Ishikawa (cell line): ENCODE data around the gene ANKHD1.

Experiments used
- CEBPB ChIP-seq: IDR thresholded peaks from 2 replicates; pipeline ENCODE4 v1.6.1; 2012
- CREB1 ChIP-seq: IDR thresholded peaks from 2 replicates; pipeline ENCODE4 v1.6.1; 2012; ENCODE audit warnings: low read depth
- EGR1 ChIP-seq: IDR thresholded peaks from 2 replicates; pipeline ENCODE4 v1.6.1; 2012
- EP300 ChIP-seq: IDR thresholded peaks from 2 replicates; pipeline ENCODE4 v1.6.1; 2012; ENCODE audit warnings: borderline replicate concordance
- FOXM1 ChIP-seq: IDR thresholded peaks from 2 replicates; pipeline ENCODE4 v1.6.1; 2012; ENCODE audit warnings: low read depth, borderline replicate concordance
- NFIC ChIP-seq: IDR thresholded peaks from 2 replicates; pipeline ENCODE4 v1.6.1; 2012
- RAD21 ChIP-seq: IDR thresholded peaks from 2 replicates; pipeline ENCODE4 v1.6.1; 2012; ENCODE audit warnings: low read depth
- TAF1 ChIP-seq: IDR thresholded peaks from 2 replicates; pipeline ENCODE4 v1.6.1; 2012; ENCODE audit warnings: low read depth, mild to moderate bottlenecking
- TCF12 ChIP-seq: IDR thresholded peaks from 2 replicates; pipeline ENCODE4 v1.6.1; 2012; ENCODE audit warnings: low read depth
- TEAD4 ChIP-seq: IDR thresholded peaks from 2 replicates; pipeline ENCODE4 v1.6.1; 2012
- YY1 ChIP-seq: IDR thresholded peaks from 2 replicates; pipeline ENCODE4 v1.6.1; 2012; ENCODE audit warnings: low read depth
- ZBTB7A ChIP-seq: IDR thresholded peaks from 2 replicates; pipeline ENCODE4 v1.6.1; 2012; ENCODE audit warnings: low read depth
- TF ChIP-seq, protein P1 (sequence below): IDR thresholded peaks from 2 replicates; pipeline ENCODE4 v1.6.1; 2012
- TF ChIP-seq, protein P2 (sequence below): IDR thresholded peaks from 2 replicates; pipeline ENCODE4 v1.6.1; 2012
- TF ChIP-seq, protein P3 (sequence below): IDR thresholded peaks from 2 replicates; pipeline ENCODE4 v1.6.1; 2012; ENCODE audit warnings: low read depth, mild to moderate bottlenecking

The ANKHD1 gene

DNA sequence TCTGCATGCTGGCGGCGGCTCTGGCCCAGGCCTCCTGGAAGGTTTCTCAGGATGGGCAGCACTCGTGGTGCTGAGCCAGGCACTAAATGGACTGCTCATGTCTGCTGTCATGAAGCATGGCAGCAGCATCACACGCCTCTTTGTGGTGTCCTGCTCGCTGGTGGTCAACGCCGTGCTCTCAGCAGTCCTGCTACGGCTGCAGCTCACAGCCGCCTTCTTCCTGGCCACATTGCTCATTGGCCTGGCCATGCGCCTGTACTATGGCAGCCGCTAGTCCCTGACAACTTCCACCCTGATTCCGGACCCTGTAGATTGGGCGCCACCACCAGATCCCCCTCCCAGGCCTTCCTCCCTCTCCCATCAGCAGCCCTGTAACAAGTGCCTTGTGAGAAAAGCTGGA, 166.2 kb downstream of the ANKHD1 start:
- no peak for TF ChIP-seq RAD21
- TF ChIP-seq TEAD4, result no peak
- no peak for TF ChIP-seq EGR1
- no peak for TF ChIP-seq ZBTB7A
- no peak for TF ChIP-seq CEBPB
- TF ChIP-seq TCF12, result no peak
- TF ChIP-seq CREB1, result no peak
- TF ChIP-seq EP300, result no peak
- TF ChIP-seq, protein P1, sequence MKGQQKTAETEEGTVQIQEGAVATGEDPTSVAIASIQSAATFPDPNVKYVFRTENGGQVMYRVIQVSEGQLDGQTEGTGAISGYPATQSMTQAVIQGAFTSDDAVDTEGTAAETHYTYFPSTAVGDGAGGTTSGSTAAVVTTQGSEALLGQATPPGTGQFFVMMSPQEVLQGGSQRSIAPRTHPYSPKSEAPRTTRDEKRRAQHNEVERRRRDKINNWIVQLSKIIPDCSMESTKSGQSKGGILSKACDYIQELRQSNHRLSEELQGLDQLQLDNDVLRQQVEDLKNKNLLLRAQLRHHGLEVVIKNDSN, result no peak
- no peak for TF ChIP-seq YY1
- TF ChIP-seq, protein P2, sequence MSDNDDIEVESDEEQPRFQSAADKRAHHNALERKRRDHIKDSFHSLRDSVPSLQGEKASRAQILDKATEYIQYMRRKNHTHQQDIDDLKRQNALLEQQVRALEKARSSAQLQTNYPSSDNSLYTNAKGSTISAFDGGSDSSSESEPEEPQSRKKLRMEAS, result no peak

DNA sequence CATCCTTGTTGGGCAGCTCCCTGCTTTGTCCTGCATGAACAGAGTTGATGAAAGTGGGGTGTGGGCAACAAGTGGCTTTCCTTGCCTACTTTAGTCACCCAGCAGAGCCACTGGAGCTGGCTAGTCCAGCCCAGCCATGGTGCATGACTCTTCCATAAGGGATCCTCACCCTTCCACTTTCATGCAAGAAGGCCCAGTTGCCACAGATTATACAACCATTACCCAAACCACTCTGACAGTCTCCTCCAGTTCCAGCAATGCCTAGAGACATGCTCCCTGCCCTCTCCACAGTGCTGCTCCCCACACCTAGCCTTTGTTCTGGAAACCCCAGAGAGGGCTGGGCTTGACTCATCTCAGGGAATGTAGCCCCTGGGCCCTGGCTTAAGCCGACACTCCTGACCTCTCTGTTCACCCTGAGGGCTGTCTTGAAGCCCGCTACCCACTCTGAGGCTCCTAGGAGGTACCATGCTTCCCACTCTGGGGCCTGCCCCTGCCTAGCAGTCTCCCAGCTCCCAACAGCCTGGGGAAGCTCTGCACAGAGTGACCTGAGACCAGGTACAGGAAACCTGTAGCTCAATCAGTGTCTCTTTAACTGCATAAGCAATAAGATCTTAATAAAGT, 166.9 kb downstream of the ANKHD1 start:
- TF ChIP-seq CREB1, result no peak

DNA sequence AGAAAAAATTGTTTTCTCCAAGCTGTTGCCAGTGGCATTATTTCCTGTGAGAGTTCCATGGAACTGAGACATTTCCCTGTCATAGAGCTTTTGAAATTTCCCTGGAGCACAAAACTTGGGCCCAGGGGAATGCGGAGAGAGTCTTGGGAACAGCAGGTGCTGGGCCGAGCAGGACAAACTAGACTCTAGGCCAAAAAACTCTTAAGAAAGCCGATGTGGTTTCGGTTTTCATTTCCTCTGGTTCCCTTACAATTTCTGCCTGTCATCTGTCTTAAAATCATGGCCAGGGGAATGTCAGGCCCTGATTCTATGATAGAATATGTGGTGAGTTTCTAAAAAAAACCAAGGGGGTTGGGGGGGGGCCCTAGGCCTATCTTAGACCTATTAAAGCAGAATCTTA, 167.6 kb downstream of the ANKHD1 start:
- TF ChIP-seq ZBTB7A (no peak), TEAD4 (no peak), EGR1 (no peak), CREB1 (no peak), EP300 (no peak), RAD21 (no peak), CEBPB (no peak), FOXM1 (no peak), NFIC (no peak), YY1 (no peak), TCF12 (no peak), TAF1 (no peak)
- TF ChIP-seq, protein P1, result no peak
- TF ChIP-seq, protein P2, result no peak
- TF ChIP-seq, protein P3, sequence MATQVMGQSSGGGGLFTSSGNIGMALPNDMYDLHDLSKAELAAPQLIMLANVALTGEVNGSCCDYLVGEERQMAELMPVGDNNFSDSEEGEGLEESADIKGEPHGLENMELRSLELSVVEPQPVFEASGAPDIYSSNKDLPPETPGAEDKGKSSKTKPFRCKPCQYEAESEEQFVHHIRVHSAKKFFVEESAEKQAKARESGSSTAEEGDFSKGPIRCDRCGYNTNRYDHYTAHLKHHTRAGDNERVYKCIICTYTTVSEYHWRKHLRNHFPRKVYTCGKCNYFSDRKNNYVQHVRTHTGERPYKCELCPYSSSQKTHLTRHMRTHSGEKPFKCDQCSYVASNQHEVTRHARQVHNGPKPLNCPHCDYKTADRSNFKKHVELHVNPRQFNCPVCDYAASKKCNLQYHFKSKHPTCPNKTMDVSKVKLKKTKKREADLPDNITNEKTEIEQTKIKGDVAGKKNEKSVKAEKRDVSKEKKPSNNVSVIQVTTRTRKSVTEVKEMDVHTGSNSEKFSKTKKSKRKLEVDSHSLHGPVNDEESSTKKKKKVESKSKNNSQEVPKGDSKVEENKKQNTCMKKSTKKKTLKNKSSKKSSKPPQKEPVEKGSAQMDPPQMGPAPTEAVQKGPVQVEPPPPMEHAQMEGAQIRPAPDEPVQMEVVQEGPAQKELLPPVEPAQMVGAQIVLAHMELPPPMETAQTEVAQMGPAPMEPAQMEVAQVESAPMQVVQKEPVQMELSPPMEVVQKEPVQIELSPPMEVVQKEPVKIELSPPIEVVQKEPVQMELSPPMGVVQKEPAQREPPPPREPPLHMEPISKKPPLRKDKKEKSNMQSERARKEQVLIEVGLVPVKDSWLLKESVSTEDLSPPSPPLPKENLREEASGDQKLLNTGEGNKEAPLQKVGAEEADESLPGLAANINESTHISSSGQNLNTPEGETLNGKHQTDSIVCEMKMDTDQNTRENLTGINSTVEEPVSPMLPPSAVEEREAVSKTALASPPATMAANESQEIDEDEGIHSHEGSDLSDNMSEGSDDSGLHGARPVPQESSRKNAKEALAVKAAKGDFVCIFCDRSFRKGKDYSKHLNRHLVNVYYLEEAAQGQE, result no peak

DNA sequence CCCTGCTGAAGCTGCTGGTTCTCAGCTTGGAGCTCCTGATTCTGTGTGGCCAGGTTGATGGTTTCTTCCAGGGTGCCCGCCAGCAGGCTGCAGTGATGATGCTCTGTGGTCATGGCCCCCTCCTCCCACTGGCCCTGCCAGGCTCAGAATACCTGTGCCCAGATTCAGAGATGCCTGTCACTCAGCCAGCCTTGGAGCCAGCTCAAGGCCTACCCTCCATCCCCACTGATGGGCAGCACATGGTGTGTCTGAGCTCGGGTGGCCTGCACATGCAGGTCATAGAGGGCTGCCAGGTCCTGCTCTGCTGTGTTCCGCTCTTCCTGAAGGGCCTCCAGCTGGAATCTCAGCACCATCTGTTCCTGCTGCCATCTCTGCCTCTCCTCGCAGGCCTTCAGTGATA, 168.4 kb downstream of the ANKHD1 start:
- TF ChIP-seq TEAD4 (no peak), RAD21 (no peak), CREB1 (no peak), NFIC (no peak), EGR1 (no peak), TCF12 (no peak)
- TF ChIP-seq, protein P1, result no peak
- TF ChIP-seq, protein P2, result no peak
- TF ChIP-seq, protein P3, result no peak

DNA sequence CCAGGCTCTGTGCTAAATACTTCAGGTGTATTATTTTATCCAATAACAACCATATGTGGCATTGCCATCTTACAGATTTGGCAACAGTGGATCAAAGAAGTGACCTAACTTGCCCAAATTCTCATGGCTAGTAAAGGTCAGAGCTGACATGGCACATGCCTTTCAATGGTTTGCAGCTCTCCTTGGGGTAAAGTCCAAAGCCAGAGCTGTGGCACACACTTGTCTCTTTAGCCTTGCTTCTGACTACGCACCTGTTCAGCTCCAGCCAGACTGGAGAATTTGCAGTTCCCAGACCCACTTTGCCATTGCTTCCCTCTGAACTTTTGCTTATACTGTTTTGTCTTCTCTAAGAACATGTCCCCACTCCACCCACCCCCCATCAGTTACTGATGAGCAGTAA, 168.9 kb downstream of the ANKHD1 start:
- TF ChIP-seq, protein P3, result no peak
- no peak for TF ChIP-seq TEAD4
- TF ChIP-seq, protein P1, result no peak
- TF ChIP-seq EGR1, result no peak
- TF ChIP-seq ZBTB7A, result no peak
- no peak for TF ChIP-seq CEBPB
- TF ChIP-seq EP300, result no peak
- TF ChIP-seq, protein P2, result no peak
- TF ChIP-seq RAD21, result no peak
- TF ChIP-seq TAF1, result no peak
- TF ChIP-seq CREB1, result no peak
- TF ChIP-seq NFIC, result no peak
